Measurements from ENCODE around the gene STOML1. TPM values are rescaled to one million over a fixed set of nuclear protein-coding genes. Genes with fewer than 3 reads are reported as not detected.

STOML1 gene
- total and polyA plus RNA-seq, 9 of the 15 experiments (the other 6 are each of a cell fraction or from before 2014, with no cell fraction given): 0.25 to 9.7 (median 4.6) TPM

GRCh38 chr15:73983211-73983727 is 8.8 kb downstream of the STOML1 start (continued):
- TF ChIP-seq, protein P1, sequence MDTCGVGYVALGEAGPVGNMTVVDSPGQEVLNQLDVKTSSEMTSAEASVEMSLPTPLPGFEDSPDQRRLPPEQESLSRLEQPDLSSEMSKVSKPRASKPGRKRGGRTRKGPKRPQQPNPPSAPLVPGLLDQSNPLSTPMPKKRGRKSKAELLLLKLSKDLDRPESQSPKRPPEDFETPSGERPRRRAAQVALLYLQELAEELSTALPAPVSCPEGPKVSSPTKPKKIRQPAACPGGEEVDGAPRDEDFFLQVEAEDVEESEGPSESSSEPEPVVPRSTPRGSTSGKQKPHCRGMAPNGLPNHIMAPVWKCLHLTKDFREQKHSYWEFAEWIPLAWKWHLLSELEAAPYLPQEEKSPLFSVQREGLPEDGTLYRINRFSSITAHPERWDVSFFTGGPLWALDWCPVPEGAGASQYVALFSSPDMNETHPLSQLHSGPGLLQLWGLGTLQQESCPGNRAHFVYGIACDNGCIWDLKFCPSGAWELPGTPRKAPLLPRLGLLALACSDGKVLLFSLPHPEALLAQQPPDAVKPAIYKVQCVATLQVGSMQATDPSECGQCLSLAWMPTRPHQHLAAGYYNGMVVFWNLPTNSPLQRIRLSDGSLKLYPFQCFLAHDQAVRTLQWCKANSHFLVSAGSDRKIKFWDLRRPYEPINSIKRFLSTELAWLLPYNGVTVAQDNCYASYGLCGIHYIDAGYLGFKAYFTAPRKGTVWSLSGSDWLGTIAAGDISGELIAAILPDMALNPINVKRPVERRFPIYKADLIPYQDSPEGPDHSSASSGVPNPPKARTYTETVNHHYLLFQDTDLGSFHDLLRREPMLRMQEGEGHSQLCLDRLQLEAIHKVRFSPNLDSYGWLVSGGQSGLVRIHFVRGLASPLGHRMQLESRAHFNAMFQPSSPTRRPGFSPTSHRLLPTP (IDR thresholded peaks at IDR 0.05; ENCODE audit: borderline replicate concordance, extremely low read depth, insufficient read length): no peak

- BruUV-seq (replicated peaks): no TSS peak
- Histone ChIP-seq H3K9me1 (ENCODE audit: control insufficient read depth, insufficient read depth, low read length) (no peaks in the 10 kb centered on the region), H3K27me3 (ENCODE audit: control insufficient read depth in 2 of 2, insufficient read depth in 2 of 2, low read length in 2 of 2) (no peaks in the 10 kb centered on the region; a peak in 1 of 5 replicates), H3K9ac (ENCODE audit: insufficient read depth in 1 of 2, low read depth in 2 of 2, low read length in 2 of 2) (peak overlapping the region in 1 of 2 experiments; percentile 36; a peak in 2 of 4 replicates), H3K9me3 (replicated peaks; ENCODE audit: control insufficient read depth, insufficient read depth, low read depth, low read length) (no peaks in the 10 kb centered on the region), H3K79me2 (ENCODE audit: control insufficient read depth, insufficient read depth, low read length) (no peaks in the 10 kb centered on the region), H4K20me1 (replicated peaks; ENCODE audit: control insufficient read depth, insufficient read depth, low read length) (no peaks in the 10 kb centered on the region), H3K4me2 (ENCODE audit: insufficient read depth, low read length) (no peak overlapping the region), H2AFZ (ENCODE audit: low read depth, low read length) (no peak overlapping the region), H3K36me3 (ENCODE audit: control insufficient read depth, insufficient read depth, low read length) (no peaks in the 10 kb centered on the region), H3K4me1 (replicated peaks in 1 of 2; ENCODE audit: control insufficient read depth in 2 of 2, insufficient read depth in 2 of 2, low read length in 2 of 2) (peaks cover 4 to 21% of the 10 kb centered on the region in 2 experiments; a peak in 4 of 5 replicates), H3K27ac (ENCODE audit: extremely low read depth, low read depth, low read length) (no peak overlapping the region), H3K4me3 (no peak overlapping the region)
- intact Hi-C loops (cut with micrococcal nuclease): no loop called here
- CTCF ChIA-PET (ENCODE audit: low intra/inter-chr PET ratio): no interaction called here
- POLR2A ChIA-PET: interaction anchor here (0.5 to 0.8 kb wide), 2 partner anchors 21 to 24 kb away, joined by 5 to 6 read pairs; no protein-coding TSS in a partner anchor
- ATAC-seq: peak; percentile 68
- FAIRE-seq: no peak
- no peak for DNase-seq (ENCODE audit: extremely low read depth in 1 of 4, low spot score in 3 of 4)
- in situ Hi-C loops (cut with MboI): no loop called here
- WGBS (ENCODE audit: insufficient coverage, low coverage, missing lambda C conversion rate): 31% methylated on average over 8 of the region's 8 CpGs
- no peak for TF ChIP-seq GTF2A2 (tag; IDR thresholded peaks at IDR 0.05)
- no peak for TF ChIP-seq MCM5 (IDR thresholded peaks at IDR 0.05; ENCODE audit: low read depth)
- TF ChIP-seq NUFIP1 (IDR thresholded peaks at IDR 0.05; ENCODE audit: partially characterized antibody): no peak
- no peak for TF ChIP-seq DIDO1 (tag; IDR thresholded peaks at IDR 0.05; ENCODE audit: low read depth)
These were observed 9.7 kb downstream of the STOML1 start for GRCh38 chr15:73982222-73982962.
